SK-N-SH treated with all-trans-retinoic acid at 6 μM for 48 hours (cell line): ENCODE results near the gene TMSB15B.
"Not testable (repeated sequence)": the region's sequence is repeated elsewhere in the genome, so short reads cannot be mapped to it uniquely, and the experiment has no call there.

ENCODE experiments used
- ATAC-seq: fragments of 200-7000 bp; cut with Tn5 transposase; 3 replicates; pipeline ENCODE4 v1.9.1; 2020; ENCODE audit warnings: mild to moderate bottlenecking, moderate library complexity
- ARNTL ChIP-seq: fragments of 450-650 bp; formaldehyde crosslinking; IDR thresholded peaks from 2 replicates; pipeline ENCODE4 v1.5.0; 2020; ENCODE audit warnings: low read depth, mild to moderate bottlenecking, moderate library complexity, borderline replicate concordance
- BACH2 ChIP-seq: fragments of 250-450 bp; sonication (Bioruptor Pico); IDR thresholded peaks from 2 replicates; pipeline ENCODE4 v1.9.0; 2021; ENCODE audit warnings: mild to moderate bottlenecking, borderline replicate concordance
- CSDC2 ChIP-seq: fragments of 250-450 bp; sonication (Bioruptor Pico); IDR thresholded peaks from 2 replicates; pipeline ENCODE4 v1.5.0; 2020; ENCODE audit warnings: mild to moderate bottlenecking, moderate library complexity
- ESRRG ChIP-seq: fragments of 250-450 bp; sonication (Bioruptor Pico); IDR thresholded peaks from 2 replicates; pipeline ENCODE4 v1.6.1; 2021; ENCODE audit warnings: mild to moderate bottlenecking
- GLIS3 ChIP-seq: fragments of 250-450 bp; sonication (Bioruptor Pico); IDR thresholded peaks from 2 replicates; pipeline ENCODE4 v1.5.0; 2020; ENCODE audit warnings: mild to moderate bottlenecking, moderate library complexity
- OSR1 ChIP-seq: fragments of 250-450 bp; sonication (Bioruptor Pico); IDR thresholded peaks from 2 replicates; pipeline ENCODE4 v1.8.0; 2022; ENCODE audit warnings: moderate library complexity, mild to moderate bottlenecking, inconsistent platforms
- PPARA ChIP-seq: fragments of 250-450 bp; sonication (Bioruptor Pico); IDR thresholded peaks from 2 replicates; pipeline ENCODE4 v1.5.0; 2020; ENCODE audit warnings: mild to moderate bottlenecking, borderline replicate concordance
- SNAI2 ChIP-seq: fragments of 250-450 bp; sonication (Bioruptor Pico); IDR thresholded peaks from 2 replicates; pipeline ENCODE4 v1.5.0; 2020; ENCODE audit warnings: mild to moderate bottlenecking, moderate library complexity
- TCF4 ChIP-seq: fragments of 250-450 bp; sonication (Bioruptor Pico); IDR thresholded peaks from 2 replicates; pipeline ENCODE4 v1.8.0; 2021; ENCODE audit warnings: mild to moderate bottlenecking, moderate library complexity, borderline replicate concordance
- TOX ChIP-seq: fragments of 250-450 bp; sonication (Bioruptor Pico); IDR thresholded peaks from 2 replicates; pipeline ENCODE4 v1.8.0; 2021; ENCODE audit warnings: mild to moderate bottlenecking, moderate library complexity, borderline replicate concordance
- ZC3H10 ChIP-seq: fragments of 250-450 bp; sonication (Bioruptor Pico); IDR thresholded peaks from 2 replicates; pipeline ENCODE4 v1.5.1; 2021; ENCODE audit warnings: mild to moderate bottlenecking, moderate library complexity
- ZFP3 ChIP-seq: fragments of 250-450 bp; sonication (Bioruptor Pico); IDR thresholded peaks from 2 replicates; pipeline ENCODE4 v1.5.0; 2020; ENCODE audit warnings: mild to moderate bottlenecking, moderate library complexity
- ZFP30 ChIP-seq: fragments of 450-650 bp; formaldehyde crosslinking; IDR thresholded peaks from 2 replicates; pipeline ENCODE4 v1.5.0; 2022; ENCODE audit warnings: mild to moderate bottlenecking, moderate library complexity
- ZNF565 ChIP-seq: fragments of 450-650 bp; formaldehyde crosslinking; conservative IDR thresholded peaks from 2 replicates; pipeline ENCODE4 v1.5.0; 2020; ENCODE audit warnings: low read depth, mild to moderate bottlenecking, moderate library complexity
- ZNF70 ChIP-seq: fragments of 450-650 bp; formaldehyde crosslinking; IDR thresholded peaks from 2 replicates; pipeline ENCODE4 v1.5.0; 2020; ENCODE audit warnings: mild to moderate bottlenecking, moderate library complexity
- TF ChIP-seq, protein P1 (sequence below): fragments of 250-450 bp; sonication (Bioruptor Pico); IDR thresholded peaks from 2 replicates; pipeline ENCODE4 v1.8.0; 2020; ENCODE audit warnings: mild to moderate bottlenecking, moderate library complexity, borderline replicate concordance
- TF ChIP-seq, protein P2 (sequence below): fragments of 250-450 bp; sonication (Bioruptor Pico); IDR thresholded peaks from 2 replicates; pipeline ENCODE4 v1.5.0; 2020; ENCODE audit warnings: mild to moderate bottlenecking, moderate library complexity
- TF ChIP-seq, protein P3 (sequence below): fragments of 250-450 bp; sonication (Bioruptor Pico); IDR thresholded peaks from 2 replicates; pipeline ENCODE4 v1.5.1; 2020; ENCODE audit warnings: low read depth, mild to moderate bottlenecking, moderate library complexity
- TF ChIP-seq, protein P4 (sequence below): fragments of 250-450 bp; sonication (Bioruptor Pico); IDR thresholded peaks from 2 replicates; pipeline ENCODE4 v1.8.0; 2021; ENCODE audit warnings: low read depth, mild to moderate bottlenecking, moderate library complexity, borderline replicate concordance

Gene TMSB15B

DNA sequence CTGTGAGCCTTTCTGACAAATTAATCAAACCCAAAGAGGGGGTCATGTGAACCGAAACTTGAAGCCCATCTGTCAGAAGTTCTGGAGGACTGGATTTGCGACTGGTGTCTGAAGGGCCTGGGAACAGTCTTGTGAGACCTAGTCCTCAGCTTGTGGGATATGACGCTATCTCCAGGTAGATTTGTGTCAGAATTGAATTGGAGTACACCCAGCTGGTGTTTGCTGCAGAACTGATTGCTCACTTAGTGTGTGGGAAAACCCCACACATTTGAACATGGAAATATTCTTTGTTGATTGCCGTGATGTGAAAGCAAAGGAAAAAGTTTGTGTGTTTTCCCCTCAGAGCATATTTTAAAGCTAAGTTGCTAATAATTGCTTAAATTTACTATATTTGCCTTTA lies 30.3 kb upstream of the TMSB15B start:
- no peak for TF ChIP-seq SNAI2 (CRISPR knock-in tag)
- no peak for TF ChIP-seq PPARA (CRISPR knock-in tag)
- TF ChIP-seq, protein P1, sequence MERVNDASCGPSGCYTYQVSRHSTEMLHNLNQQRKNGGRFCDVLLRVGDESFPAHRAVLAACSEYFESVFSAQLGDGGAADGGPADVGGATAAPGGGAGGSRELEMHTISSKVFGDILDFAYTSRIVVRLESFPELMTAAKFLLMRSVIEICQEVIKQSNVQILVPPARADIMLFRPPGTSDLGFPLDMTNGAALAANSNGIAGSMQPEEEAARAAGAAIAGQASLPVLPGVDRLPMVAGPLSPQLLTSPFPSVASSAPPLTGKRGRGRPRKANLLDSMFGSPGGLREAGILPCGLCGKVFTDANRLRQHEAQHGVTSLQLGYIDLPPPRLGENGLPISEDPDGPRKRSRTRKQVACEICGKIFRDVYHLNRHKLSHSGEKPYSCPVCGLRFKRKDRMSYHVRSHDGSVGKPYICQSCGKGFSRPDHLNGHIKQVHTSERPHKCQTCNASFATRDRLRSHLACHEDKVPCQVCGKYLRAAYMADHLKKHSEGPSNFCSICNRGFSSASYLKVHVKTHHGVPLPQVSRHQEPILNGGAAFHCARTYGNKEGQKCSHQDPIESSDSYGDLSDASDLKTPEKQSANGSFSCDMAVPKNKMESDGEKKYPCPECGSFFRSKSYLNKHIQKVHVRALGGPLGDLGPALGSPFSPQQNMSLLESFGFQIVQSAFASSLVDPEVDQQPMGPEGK, result no peak
- TF ChIP-seq ZC3H10, result no peak
- TF ChIP-seq BACH2 (CRISPR knock-in tag), result no peak
- TF ChIP-seq, protein P2, sequence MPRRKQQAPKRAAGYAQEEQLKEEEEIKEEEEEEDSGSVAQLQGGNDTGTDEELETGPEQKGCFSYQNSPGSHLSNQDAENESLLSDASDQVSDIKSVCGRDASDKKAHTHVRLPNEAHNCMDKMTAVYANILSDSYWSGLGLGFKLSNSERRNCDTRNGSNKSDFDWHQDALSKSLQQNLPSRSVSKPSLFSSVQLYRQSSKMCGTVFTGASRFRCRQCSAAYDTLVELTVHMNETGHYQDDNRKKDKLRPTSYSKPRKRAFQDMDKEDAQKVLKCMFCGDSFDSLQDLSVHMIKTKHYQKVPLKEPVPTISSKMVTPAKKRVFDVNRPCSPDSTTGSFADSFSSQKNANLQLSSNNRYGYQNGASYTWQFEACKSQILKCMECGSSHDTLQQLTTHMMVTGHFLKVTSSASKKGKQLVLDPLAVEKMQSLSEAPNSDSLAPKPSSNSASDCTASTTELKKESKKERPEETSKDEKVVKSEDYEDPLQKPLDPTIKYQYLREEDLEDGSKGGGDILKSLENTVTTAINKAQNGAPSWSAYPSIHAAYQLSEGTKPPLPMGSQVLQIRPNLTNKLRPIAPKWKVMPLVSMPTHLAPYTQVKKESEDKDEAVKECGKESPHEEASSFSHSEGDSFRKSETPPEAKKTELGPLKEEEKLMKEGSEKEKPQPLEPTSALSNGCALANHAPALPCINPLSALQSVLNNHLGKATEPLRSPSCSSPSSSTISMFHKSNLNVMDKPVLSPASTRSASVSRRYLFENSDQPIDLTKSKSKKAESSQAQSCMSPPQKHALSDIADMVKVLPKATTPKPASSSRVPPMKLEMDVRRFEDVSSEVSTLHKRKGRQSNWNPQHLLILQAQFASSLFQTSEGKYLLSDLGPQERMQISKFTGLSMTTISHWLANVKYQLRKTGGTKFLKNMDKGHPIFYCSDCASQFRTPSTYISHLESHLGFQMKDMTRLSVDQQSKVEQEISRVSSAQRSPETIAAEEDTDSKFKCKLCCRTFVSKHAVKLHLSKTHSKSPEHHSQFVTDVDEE (CRISPR knock-in tag), result no peak
- TF ChIP-seq GLIS3 (CRISPR knock-in tag), result no peak
- ATAC-seq, result no peak

DNA sequence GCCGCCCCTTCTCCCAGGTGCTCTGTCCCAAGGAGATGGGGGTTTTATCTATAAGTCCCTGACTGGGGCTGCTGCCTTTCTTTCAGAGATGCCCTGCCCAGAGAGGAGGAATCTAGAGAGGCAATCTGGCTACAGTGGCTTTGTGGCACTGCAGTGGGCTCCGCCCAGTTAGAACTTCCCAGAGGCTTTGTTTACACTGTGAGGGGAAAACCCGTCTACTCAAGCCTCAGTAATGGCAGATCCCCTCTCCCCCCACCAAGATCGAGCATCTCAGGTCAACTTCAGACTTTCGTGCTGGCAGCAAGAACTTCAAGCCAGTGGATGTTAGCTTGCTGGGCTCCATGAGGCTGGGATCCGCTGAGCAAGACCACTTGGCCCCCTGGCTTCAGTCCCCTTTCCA lies 22.2 kb upstream of the TMSB15B start:
- ATAC-seq, result not testable (repeated sequence)

GRCh38 chrX:103941201-103941975 lies 21.0 kb upstream of the TMSB15B start:
- peak; percentile 53; the same call in 1 of the 3 replicates for ATAC-seq
- TF ChIP-seq BACH2 (CRISPR knock-in tag) (no peak), PPARA (CRISPR knock-in tag) (no peak), CSDC2 (CRISPR knock-in tag) (no peak), TOX (CRISPR knock-in tag) (no peak), ESRRG (CRISPR knock-in tag) (no peak), ZFP3 (no peak), SNAI2 (CRISPR knock-in tag) (no peak), ZNF565 (CRISPR knock-in tag) (no peak), OSR1 (CRISPR knock-in tag) (no peak), TCF4 (no peak), ZNF70 (CRISPR knock-in tag) (no peak), ARNTL (CRISPR knock-in tag) (no peak), ZFP30 (no peak)
- TF ChIP-seq, protein P3, sequence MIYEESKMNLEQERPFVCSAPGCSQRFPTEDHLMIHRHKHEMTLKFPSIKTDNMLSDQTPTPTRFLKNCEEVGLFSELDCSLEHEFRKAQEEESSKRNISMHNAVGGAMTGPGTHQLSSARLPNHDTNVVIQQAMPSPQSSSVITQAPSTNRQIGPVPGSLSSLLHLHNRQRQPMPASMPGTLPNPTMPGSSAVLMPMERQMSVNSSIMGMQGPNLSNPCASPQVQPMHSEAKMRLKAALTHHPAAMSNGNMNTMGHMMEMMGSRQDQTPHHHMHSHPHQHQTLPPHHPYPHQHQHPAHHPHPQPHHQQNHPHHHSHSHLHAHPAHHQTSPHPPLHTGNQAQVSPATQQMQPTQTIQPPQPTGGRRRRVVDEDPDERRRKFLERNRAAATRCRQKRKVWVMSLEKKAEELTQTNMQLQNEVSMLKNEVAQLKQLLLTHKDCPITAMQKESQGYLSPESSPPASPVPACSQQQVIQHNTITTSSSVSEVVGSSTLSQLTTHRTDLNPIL, result no peak
- TF ChIP-seq, protein P4, sequence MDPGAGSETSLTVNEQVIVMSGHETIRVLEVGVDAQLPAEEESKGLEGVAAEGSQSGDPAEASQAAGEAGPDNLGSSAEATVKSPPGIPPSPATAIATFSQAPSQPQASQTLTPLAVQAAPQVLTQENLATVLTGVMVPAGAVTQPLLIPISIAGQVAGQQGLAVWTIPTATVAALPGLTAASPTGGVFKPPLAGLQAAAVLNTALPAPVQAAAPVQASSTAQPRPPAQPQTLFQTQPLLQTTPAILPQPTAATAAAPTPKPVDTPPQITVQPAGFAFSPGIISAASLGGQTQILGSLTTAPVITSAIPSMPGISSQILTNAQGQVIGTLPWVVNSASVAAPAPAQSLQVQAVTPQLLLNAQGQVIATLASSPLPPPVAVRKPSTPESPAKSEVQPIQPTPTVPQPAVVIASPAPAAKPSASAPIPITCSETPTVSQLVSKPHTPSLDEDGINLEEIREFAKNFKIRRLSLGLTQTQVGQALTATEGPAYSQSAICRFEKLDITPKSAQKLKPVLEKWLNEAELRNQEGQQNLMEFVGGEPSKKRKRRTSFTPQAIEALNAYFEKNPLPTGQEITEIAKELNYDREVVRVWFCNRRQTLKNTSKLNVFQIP (CRISPR knock-in tag), result no peak
- TF ChIP-seq, protein P2 (CRISPR knock-in tag), result no peak
